OCI-LY7 (cell line): ENCODE results near the gene ZSWIM5.

Experiments
- CTCF ChIP-seq: fragments of 200-600 bp; sonication (generic); conservative IDR thresholded peaks from 2 replicates; pipeline ENCODE4 v1.5.1; 2014; ENCODE audit warnings: mild to moderate bottlenecking, antibody characterized with exemption, low read length, moderate library complexity, mixed read lengths
- EZH2phosphoT487 ChIP-seq: fragments of 200-600 bp; sonication (generic); IDR thresholded peaks from 2 replicates; pipeline ENCODE4 v1.6.1; 2018; ENCODE audit warnings: low read depth, borderline replicate concordance, mild to moderate bottlenecking, mixed run types, antibody characterized with exemption, low read length, moderate library complexity, mixed read lengths

GRCh38 chr1:45016767-45017166, 189.6 kb downstream of the ZSWIM5 start:
- TF ChIP-seq CTCF (no peak), EZH2phosphoT487 (no peak)
